ENCODE results near the gene NPDC1.
A peak's percentile ranks its signal among the peaks of the same experiment; 100 is the strongest.

Gene NPDC1

GRCh38 chr9:137055385-137056364 is 9.7 kb upstream of the NPDC1 start:
- no peak for DNase-seq

- DNase-seq = no peak
Measured at GRCh38 chr9:137054932-137055384, 9.0 kb upstream of the NPDC1 start.

GRCh38 chr9:137053944-137054931 is 8.3 kb upstream of the NPDC1 start, which contains the start of gene ENTPD2:
Gene ENTPD2, minus strand, starts transcription at chr9:137054061. Its CDS starts 64 bp downstream, at chr9:137053997.
- no peak for DNase-seq

DNA sequence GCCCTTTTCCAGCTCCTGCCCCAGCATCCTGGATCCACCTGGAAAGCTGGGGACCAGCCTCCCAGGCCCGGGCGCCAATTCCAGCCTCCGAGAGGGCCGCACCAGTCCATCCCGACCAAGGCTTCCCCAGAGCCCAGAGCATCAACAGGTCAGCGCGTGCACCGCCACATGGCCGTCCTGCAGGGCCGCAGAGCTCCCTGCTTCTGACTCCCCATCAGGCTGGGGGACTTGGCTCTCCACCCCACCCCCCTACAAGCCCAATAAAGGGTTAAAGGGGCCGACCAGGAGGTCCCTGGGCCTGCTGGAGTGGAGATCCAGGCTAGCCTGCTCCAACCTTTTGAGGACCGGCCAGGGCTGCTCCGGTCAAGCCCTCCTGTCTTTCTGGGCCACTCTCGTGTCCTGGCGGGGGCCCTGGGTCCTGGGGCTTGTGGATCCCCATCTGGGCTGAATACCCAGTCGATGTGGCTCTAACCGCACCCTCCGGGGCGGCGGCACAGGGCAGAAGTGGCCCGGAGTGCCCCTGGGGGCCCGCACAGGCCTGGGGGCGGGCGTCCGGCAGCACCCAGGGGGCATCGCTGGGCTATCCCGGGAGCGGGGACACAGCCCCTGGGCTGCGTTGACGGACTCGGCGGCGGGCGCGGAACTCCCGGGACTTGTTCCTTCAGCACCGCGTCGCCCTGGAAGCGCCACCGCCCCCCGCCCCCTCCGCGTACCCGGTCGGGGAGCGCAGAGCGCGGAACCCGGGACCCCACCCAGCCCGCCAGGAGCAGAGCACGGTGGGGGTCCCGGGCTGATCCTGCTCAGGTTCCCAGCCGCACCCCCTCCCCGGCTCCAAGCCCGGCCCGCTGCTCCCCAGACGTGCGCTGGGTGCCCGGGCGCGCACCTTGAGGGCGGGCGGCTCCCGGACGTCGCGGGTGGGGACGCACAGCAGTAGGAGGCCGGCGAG is 7.3 kb upstream of the NPDC1 start:
- DNase-seq = no peak

DNA sequence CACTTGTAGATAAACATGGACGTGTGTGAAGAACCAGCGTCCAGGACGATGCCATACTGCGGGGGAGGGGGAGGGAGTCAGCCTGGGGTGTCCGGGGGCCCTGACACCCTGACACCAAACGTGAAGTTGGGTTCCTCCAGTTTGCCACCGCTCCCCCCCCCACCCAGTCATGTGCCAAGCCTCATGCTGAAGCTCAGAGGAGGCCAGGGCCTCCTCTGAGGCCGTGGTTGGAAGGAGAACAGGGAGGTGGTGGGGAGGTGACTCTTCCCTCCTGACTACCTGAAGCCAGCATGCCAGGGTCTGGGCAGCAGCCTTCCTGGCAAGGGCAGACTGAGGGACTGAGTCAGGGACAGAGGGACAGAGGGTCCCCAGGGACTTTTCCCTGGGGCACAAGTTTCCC is 6.3 kb upstream of the NPDC1 start:
- no peak for DNase-seq

DNA sequence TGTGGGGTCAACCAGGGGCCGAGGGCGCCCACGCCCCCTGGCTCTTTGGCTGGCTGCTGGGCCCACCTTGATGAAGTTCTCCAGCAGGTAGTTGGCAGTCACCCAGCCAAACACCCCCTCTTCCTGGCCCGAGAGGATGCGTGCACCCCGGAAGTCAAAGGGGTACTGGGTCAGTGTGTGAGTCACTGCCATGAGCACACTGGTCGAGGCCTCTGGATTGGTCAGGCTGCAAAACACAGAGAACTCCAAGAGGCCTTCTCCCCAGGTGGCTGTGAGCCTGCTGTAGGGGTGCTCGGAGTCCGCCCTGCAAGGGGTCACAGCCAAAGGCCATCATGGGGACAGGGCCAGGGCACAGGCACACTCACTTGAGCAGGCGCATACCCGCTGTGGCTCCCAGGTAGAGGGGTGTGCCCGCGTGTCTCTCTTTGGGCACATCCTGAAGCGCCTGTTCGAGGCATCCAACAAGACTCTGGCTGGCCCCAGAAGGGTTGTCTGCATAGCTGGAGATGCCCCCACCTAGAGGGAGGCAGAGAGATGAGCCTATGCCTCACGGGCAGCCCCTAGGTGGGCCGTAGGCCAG is 5.3 kb upstream of the NPDC1 start:
- no peak for DNase-seq

GRCh38 chr9:137050570-137050969 is 4.6 kb upstream of the NPDC1 start:
- no peak for DNase-seq

- DNase-seq = peak; percentile 60 to 78
Measured at GRCh38 chr9:137049544-137050449, 3.8 kb upstream of the NPDC1 start.

DNA sequence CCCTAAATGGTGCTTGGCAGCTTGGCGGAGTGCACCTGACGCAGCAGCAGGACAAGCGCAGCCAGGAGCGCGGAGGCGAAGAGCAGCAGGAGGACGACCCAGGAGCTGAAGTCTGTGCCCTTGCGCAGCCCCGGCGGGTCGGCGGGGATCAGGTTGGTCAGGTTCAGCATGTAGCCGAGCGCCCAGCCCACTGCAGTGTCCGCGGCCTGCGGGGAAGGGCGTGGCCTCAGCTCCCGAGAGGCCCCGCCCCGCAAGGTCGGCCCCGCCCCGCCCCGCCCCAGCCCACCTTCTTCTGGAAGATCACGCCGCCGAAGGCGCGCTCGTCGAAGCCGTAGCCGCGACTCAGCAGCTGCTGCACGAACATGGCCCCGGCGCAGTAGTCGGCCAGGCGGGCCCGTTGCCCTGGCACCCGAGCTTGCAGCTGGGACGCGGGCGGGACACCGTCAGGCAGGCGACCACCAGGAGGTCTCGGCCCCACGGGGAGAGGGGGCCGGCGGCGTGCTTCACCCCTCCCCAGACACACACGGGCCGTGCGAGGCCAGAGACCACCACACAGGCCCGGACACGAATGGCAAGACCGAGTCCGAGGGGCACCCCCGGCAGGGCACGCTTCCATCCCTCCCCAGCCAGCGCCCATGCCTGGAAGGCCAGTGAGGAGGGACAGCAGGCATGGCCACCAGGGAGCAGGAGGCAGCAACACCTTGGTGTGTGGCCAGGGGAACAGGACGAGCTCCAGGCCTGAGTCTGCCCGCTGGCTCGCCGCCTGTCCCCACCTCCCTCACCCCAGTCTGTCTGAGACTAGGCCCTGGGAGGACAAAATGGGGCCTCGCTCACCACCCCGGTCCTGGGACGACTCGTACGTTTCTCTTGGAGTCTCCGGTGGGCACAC is 2.9 kb upstream of the NPDC1 start:
- DNase-seq = no peak

DNA sequence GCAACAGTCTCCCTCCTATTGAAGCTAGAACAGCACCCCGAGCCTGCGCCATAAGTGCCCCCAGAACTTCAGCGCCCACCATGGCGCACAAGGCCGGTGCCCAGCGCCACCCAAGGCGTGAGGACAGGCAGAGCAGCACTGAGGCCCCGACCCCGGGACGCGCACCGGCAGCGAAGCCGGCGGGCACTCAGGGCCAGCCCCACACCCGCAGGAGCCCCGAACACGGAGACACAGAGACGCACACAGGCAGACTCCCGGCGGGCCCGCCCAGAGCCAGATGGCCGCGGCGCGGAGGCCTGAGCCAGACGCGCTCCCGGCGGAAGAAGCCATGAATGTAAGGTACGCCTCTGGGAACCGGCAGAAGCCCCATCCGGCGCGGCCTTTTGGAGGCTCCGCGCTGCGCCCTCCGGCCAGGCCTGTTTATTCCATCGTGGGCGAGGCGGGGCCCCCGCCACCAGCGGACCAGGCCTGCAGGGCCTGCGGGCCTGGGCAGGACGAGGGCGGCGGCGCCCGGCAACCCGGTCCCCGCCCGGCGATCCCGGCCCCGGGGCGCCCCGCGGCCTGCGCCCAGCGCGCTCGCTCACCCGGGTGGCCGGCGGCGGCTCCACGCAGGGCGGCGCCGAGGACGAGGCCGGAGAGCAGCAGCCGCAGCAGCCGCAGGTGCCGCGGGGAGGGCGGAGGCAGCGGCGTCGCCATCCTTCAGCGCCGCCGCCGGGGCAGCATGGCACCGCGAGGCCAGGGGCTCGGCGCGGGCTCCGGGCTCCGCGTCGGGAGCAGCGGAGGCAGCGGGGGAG is 486 bp downstream of the NPDC1 start:
- no peak for DNase-seq

DNA sequence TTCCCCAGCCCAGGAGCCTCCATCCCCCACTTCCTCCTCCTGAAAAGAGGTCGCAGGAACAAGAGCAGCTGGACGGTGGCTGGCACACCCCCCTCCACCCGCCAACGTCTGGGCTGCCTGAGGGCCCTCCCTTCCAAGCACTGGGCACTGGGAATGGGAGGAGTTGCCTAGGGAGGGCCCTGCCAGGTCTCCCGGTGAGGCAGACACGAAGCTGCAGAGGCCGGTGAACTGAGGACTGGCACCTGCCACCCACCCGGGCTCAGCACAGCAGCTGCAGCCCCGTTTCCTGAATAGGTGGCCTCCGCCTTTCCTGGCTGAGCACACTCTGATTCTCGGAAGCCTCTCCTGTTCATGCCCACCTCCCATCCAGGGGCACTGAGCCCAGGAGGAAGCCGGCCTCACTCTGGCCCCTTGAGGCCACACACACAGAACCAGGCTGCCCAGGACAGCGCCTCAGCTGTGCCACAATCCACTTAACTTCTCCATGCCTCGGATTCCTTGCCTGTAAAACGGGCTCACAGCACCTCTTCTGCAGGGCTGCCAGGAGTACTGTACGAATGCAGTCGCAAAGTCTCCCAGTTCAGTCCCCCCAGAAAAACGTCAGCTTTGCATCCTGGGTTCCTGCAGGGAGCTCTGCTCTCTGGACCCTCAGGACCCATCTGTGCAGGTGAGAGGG is 1.3 kb downstream of the NPDC1 start:
- no peak for DNase-seq

DNA sequence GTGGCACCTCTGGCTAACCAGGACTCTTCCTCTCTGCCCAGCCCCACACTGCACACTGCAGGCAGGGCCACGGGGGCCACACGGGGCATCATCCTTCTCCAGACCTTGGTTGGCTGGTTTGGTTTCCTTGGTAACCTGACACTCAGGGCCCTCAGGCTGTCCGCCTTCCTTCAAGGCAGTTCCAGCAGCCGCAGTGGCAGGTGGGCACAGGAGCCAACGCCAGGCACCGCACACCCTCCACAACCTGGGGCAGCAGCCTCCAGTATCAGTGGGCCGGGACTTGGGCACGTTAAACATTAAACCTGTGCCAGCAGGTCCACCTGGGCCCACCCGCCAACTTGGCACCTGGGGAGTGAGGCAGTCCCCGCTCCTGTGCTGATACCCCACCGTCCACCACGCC is 1.9 kb downstream of the NPDC1 start:
- DNase-seq = no peak

GRCh38 chr9:137042751-137043727 is 2.9 kb downstream of the NPDC1 start:
- no peak for DNase-seq

DNA sequence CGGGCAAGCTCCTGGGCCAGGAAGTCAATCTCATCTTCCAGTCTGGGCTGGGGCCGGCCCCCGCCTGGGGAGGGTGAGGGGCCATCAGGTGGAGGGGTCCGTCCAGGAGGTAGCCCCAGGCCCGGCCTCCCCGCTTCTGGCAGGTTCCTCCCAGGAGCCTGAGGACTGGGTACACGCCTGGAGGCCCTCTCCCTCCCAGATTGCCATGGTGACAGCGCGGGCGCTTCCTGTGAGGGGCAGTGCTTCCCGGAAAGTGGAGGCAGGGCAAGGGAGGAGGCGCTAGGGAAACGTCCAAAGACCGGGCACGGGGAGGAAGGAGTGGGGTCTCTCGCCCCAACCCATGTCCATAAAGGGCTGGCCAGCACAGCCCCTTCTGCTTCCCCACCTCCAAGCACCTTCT is 4.9 kb downstream of the NPDC1 start:
- no peak for DNase-seq

- no peak for DNase-seq
Measured at GRCh38 chr9:137040568-137040967, 5.4 kb downstream of the NPDC1 start.

DNA sequence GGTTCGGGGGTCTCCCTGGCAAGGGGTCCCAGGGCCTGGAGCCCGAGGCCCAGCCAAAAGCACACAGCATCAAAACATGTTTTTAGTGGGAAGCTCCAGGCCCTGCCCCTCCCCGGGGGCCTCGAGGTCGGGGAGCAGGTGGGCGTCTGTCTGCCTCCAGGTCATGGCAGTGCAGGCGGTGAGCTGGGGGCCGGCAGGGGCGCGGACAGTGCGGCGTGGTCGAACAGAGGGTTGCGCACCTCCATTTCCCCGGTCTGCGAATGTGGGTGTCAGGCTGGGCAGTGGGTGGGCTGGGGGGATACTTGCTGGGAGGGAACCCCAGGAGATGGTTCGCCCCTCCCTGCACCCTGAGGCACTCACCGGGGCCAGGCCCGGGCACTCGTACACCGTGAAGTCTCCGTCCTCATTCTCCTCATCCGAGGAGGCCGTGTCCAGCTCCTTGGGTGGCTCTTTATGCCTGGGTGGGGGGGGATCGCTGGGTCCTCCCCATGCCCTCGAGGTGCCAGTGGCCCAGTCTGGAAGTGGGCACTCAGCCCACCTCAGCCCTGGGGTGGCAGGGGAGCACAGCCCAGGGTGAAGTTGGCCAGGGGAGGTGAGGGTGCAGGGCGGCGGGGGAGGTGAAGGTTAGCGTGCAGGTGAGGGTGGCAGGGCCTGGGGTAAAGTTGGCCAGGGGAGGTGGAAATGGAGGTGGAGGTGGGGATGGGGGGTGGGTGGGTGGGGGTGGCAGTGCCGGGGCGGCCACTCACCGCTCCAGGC is 6.2 kb downstream of the NPDC1 start:
- DNase-seq = no peak

Measured in stimulated activated CD4-positive, alpha-beta T cell treated with anti-CD3 and anti-CD28 coated beads, Interleukin-2, amount 100 ng/mL, for 48 hours (primary cell).